GM19193 (cell line): ENCODE data around the gene LRRC8A.
A peak's percentile ranks its signal among the peaks of the same experiment; 100 is the strongest.

ENCODE experiments used
- POLR2A ChIP-seq: IDR thresholded peaks from 4 replicates; pipeline ENCODE4 v1.6.1; 2011; ENCODE audit not compliant: insufficient read depth, insufficient read length; ENCODE audit errors: extremely low read depth

LRRC8A gene

GRCh38 chr9:128895556-128895955 is 13.6 kb downstream of the LRRC8A start:
- no peak for TF ChIP-seq POLR2A

- no peak for TF ChIP-seq POLR2A
These were observed 16.4 kb downstream of the LRRC8A start for GRCh38 chr9:128898382-128898781.

GRCh38 chr9:128898845-128899565 is 17.1 kb downstream of the LRRC8A start:
- no peak for TF ChIP-seq POLR2A

GRCh38 chr9:128899566-128900322 is 17.8 kb downstream of the LRRC8A start:
- no peak for TF ChIP-seq POLR2A

- TF ChIP-seq POLR2A = no peak
These were observed 19.4 kb downstream of the LRRC8A start for GRCh38 chr9:128901379-128901778.

- TF ChIP-seq POLR2A = no peak
These were observed 19.9 kb downstream of the LRRC8A start for GRCh38 chr9:128901822-128902221.

GRCh38 chr9:128902351-128903078 is 20.6 kb downstream of the LRRC8A start:
- peak; percentile 69 for TF ChIP-seq POLR2A

GRCh38 chr9:128903079-128903461 is 21.1 kb downstream of the LRRC8A start:
- no peak for TF ChIP-seq POLR2A

- no peak for TF ChIP-seq POLR2A
These were observed 22.1 kb downstream of the LRRC8A start for GRCh38 chr9:128903871-128904620.

GRCh38 chr9:128905964-128906363 is 24.0 kb downstream of the LRRC8A start:
- no peak for TF ChIP-seq POLR2A

- TF ChIP-seq POLR2A = no peak
These were observed 24.8 kb downstream of the LRRC8A start for GRCh38 chr9:128906741-128907140.

- no peak for TF ChIP-seq POLR2A
These were observed 26.4 kb downstream of the LRRC8A start for GRCh38 chr9:128908372-128908771.

- TF ChIP-seq POLR2A = no peak
These were observed 27.9 kb downstream of the LRRC8A start for GRCh38 chr9:128909859-128910258.

GRCh38 chr9:128910906-128911305 is 29.0 kb downstream of the LRRC8A start:
- no peak for TF ChIP-seq POLR2A

GRCh38 chr9:128911529-128912035 is 29.6 kb downstream of the LRRC8A start:
- TF ChIP-seq POLR2A = no peak
